Stimulated activated CD4-positive, alpha-beta T cell treated with anti-CD3 and anti-CD28 coated beads, Interleukin-4, amount 100 ng/mL, for 48 hours (primary cell): ENCODE measurements around the gene TP73.

Source experiments
- DNase-seq, 2 donors: peaks; one replicate each; pipeline ENCODE4 v3.0.0-alpha.2; 2020; ENCODE audit warnings: low read depth in 2 of 2

Gene TP73

DNA sequence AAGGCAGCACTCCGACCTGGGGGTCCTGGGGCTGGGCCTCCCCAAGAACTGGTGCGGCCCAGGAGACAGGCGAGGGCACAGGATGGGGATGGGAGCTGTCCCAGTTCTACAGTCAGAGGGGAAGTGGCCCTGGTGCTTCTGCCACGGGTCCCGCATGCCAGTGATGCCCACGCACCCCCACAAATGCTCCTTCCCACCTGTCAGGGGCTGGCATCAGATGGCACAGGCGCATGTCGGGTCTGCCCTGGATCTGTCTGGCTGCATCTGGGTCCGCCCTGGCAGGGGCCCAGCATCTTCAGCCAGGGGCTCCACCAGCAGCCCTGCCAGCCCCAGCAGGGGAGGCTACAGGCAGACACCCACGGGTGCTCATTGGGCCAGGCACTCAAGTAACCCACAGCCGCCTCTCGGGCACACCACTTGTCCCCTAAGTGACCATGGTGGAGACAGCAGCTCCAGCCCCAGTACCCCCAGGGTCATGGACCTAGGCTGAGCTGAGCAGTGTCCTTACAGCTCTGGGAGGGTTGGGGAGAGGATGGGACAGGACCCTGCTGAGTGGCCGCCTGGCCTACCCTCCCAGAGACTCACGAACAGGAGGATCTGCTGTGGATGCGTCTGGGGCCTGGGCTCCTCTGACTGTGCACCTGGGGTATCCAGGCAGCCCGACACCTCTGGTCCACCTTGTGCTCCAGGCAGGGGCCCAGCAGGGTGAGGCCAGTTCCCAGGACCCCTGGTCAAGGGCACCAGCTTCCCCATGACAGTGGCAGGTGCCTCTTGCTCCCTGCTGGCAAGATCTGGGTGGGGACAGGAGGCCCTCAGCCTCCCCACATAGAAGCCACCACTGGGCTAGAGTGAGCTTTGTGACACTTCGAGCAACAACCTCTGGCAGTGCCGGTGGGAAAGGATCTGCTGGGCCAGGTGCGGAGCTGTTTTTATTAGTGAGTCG lies 125.6 kb downstream of the TP73 start:
- DNase-seq = no peak

GRCh38 chr1:3778590-3779264 lies 126.4 kb downstream of the TP73 start:
- DNase-seq = no peak

- no peak for DNase-seq
Measured at GRCh38 chr1:3779265-3779911, 127.1 kb downstream of the TP73 start.

- DNase-seq = no peak
Measured at GRCh38 chr1:3779912-3780416, 127.6 kb downstream of the TP73 start.

- no peak for DNase-seq
Measured at GRCh38 chr1:3780901-3781300, 128.6 kb downstream of the TP73 start.

DNA sequence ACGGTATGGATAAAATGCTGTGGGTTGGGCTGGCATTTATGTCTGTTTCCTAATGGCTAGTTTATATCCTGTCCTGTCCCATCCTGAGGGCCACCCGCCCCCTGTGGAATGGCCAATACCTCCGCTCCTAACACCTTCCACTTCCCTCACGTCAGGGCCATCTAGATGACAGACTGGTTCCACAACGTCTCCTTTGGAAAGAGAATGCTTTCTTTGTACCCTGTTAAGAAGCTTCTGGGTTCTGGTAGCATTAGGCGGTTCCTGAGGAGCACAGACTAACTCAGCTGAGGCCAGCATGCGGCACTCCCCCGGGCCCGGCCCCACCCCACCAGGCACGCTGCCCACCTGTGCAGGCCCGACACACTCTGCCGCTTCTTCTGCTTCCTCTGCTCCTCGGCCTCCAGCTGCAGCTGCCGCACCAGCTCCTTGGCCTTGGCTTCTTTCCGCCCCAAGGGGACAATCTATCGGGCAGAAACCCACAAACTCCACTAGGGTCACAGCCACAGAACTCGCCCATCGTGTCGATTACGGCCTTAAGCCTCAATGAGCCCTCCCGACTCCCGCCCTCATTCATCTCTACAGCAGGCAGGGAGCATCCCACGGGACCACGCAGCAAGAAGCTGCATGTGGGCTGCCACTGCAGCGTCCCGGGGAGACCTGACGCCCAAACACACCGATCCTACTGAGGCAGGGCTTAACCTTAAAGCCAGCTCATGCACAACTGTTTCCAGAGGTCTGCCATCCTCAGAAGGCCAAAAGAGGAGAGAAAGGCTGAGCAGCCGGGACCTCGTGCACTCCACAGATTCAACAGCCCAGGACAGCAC lies 131.5 kb downstream of the TP73 start:
- DNase-seq = no peak

DNA sequence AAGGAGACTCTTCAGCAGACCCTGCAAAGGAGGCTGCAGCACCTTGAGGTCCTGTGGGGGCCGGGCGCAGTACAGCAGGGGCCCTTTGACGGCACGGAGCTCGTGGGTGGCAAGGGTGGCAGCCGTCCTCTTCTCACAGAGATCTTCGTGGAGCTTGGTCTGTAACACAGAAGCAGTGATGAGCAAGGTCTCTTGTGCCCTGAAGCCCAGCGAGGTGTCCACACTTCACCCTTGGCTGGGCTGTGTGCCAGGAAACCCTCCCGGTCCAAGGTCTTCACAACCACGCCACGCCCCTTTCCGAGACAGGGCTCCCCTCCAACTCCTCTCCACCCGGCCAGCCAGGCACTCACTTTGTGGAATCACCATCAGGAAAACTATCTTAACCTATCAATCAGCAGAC lies 132.7 kb downstream of the TP73 start:
- DNase-seq = no peak

GRCh38 chr1:3785456-3786157 lies 133.3 kb downstream of the TP73 start:
- DNase-seq = no peak
